Activated naive CD4-positive, alpha-beta T cell treated with anti-CD3 and anti-CD28 coated beads, Interleukin-2, amount 50 U/mL, for 72 hours (primary cell): ENCODE results near the gene SYT10. TPM values are rescaled to one million over a fixed set of nuclear protein-coding genes. Genes with fewer than 3 reads are reported as not detected.
"Not testable (repeated sequence)": the region's sequence is repeated elsewhere in the genome, so short reads cannot be mapped to it uniquely, and the experiment has no call there.

Source experiments
- ATAC-seq, 2 donors: fragments of 150-1000 bp; cut with Tn5 transposase; 2 replicates each; pipeline ENCODE4 v1.10.0; 2021; ENCODE audit warnings: mild to moderate bottlenecking in 2 of 2, moderate library complexity in 2 of 2
- DNase-seq, 2 donors: peaks; one replicate each; pipeline ENCODE4 v3.0.0; 2021 to 2022; ENCODE audit warnings: low spot score in 2 of 2
- H3K27ac Mint-ChIP-seq, 2 donors: one replicate each; pipeline ENCODE4 v1.8.0; 2022; ENCODE audit warnings: mild to moderate bottlenecking in 2 of 2, mixed read lengths in 2 of 2
- H3K36me3 Mint-ChIP-seq, 2 donors: one replicate each; pipeline ENCODE4 v1.8.0; 2022; ENCODE audit warnings: mixed read lengths in 2 of 2
- H3K9me3 Mint-ChIP-seq, 2 donors: one replicate each; pipeline ENCODE4 v1.8.0; 2022; ENCODE audit warnings: mixed read lengths in 2 of 2
- total RNA-seq, 2 donors: library from RNA; stranded (reverse); gene quantifications; one replicate each; pipeline ENCODE4 v1.2.3, GENCODE V29; 2022

Gene SYT10
- total RNA-seq, 2 donors from 2014 or later = not detected

DNA sequence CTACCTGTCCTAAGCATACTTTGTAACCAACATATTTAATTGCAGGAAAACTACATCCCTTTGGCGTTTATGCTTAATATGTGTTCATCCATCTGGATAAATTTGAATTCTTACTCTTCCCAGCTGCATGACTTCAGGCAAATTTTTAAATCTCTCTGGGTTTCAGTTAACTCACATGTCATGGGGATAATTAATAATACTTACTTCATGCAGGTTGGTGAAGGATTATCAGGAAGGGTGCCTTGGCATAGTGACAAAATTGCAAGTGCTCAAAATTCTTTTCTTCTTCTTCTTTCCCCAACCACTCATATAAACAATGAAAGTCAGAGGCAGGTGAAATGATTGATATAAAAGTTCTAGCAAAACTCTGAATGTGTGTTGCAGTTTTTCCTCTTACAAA is 15.9 kb downstream of the SYT10 start:
- H3K9me3 Mint-ChIP-seq = peaks cover 0 to under 1% of the 10 kb centered on the region in 2 donors
- no peaks in the 10 kb centered on the region for H3K36me3 Mint-ChIP-seq
- H3K27ac Mint-ChIP-seq = no peak overlapping the region
- no peak for ATAC-seq
- no peak for DNase-seq

DNA sequence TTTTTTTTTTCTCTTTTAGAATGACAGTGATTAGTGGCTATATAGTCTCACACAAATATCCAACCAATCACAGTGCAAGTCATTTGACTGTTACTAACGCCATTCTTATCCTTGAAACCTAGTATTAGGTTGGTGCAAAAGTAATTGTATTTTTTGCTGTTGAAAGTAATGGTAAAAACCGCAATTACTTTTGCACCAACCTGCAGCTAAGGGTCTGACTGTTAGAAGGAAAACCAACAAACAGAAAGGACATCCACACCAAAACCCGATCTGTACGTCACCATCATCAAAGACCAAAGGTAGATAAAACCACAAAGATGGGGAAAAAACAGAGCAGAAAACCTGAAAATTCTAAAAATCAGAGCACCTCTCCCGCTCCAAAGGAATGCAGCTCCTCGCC is 27.2 kb downstream of the SYT10 start:
- ATAC-seq, H3K27ac Mint-ChIP-seq, DNase-seq, H3K36me3 Mint-ChIP-seq: not testable (repeated sequence)
- peaks cover 10 to 11% of the 10 kb centered on the region in 2 donors for H3K9me3 Mint-ChIP-seq

DNA sequence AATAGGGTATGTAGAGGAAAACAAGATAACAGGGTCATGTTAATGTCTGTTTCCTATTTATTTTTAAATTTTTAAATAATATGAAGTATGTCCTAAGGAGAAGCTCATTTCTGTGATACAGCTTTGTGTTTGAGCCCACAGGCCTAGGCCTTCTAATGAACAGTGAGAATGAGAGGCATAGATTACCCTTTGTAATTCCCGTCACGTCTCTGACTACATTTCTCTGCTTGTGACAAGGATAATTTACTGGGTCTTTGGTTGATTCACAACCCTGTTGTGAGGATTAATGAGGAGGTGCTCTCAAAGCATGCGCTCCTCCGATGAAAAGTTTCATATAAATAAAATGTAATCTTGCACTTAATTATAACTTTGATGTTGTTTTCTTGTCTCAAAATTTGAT is 56.1 kb downstream of the SYT10 start:
- peaks cover 0 to 5% of the 10 kb centered on the region in 2 donors for H3K9me3 Mint-ChIP-seq
- no peaks in the 10 kb centered on the region for H3K36me3 Mint-ChIP-seq
- no peak overlapping the region for H3K27ac Mint-ChIP-seq
- ATAC-seq (no peak), DNase-seq (no peak)

DNA sequence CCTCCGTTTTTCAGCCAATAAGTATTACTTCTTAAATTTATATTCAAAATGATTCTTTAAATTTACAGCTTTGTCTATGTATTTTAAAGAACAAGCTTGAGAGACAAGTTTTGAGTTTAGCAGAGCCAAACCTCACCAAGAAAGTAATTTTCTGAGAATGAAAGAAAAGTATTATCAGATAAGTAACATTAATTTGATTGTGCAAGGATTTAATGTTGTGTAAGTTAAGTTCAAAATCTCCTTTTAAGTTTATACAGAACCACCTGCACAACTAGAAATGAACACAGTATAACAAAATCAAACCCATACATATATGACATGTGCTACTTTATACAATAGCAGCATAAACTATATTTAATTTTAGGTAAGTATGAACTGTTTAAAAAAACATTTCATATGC is 63.5 kb downstream of the SYT10 start:
- no peak overlapping the region for H3K27ac Mint-ChIP-seq
- ATAC-seq (no peak), DNase-seq (no peak)
- no peaks in the 10 kb centered on the region for H3K9me3 Mint-ChIP-seq
- H3K36me3 Mint-ChIP-seq = no peaks in the 10 kb centered on the region

DNA sequence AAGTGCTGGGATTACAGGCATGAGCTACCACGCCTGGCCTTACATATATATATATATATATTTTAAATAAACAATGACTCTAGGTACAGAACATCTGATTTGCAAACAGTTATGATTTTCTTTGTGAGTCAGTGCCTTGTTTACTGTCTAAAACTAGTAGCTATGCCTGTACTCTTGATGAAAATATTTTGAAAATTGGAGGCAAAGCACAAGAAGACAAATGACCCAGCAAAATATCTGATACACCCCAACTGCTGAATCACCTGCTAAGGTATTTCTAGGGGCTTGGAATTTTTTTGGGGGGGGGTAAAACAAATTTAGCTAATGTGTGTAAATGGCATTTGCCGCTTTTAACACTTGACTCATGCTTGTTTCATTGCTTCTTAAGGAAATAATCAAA is 69.3 kb downstream of the SYT10 start:
- Mint-ChIP-seq H3K27ac (no peak overlapping the region), H3K36me3 (no peaks in the 10 kb centered on the region), H3K9me3 (peaks cover 0 to 3% of the 10 kb centered on the region in 2 donors)
- DNase-seq (no peak), ATAC-seq (no peak)

DNA sequence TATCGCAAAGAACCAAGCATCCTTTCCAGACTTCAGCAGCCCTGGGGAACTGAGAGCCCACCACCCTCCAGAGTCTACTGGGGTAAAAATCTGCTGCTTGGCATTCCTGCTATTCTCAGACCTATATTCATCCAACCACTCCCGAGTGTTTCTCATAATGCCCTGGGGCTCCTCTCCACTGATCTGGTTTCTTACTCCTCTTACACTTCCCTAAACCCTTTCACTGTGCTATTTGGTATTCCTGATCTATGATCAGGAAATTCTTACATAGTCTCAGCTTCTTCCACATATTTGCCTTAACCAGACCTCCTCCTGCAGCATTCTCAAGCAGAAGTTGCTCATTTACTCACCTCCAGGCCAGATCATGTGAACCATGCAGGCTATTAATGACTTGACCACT is 82.4 kb downstream of the SYT10 start:
- ATAC-seq = no peak

DNA sequence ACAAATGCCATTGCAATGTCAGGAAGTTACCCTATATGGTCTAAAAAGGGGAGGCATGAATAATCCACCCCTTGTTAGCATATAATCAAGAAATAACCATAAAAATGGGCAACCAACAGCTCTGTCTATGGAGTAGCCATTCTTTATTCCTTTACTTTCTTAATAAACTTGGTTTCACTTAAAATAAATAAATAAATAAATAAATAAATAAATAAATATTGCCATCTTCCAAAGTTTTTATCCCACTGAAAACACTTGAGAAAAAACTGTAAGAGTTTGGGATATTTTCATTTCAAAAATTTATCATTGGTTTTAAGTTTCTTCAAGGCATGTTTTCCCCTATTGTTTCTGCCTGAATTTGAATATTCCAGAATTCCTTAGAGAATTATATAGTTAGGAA is 89.8 kb downstream of the SYT10 start:
- Mint-ChIP-seq H3K36me3 (peaks cover 0 to 4% of the 10 kb centered on the region in 2 donors), H3K27ac (no peak overlapping the region), H3K9me3 (peaks cover 15 to 27% of the 10 kb centered on the region in 2 donors)
- DNase-seq (no peak), ATAC-seq (no peak)

More for the DNA sequence above, 82.4 kb downstream of the SYT10 start:
- no peak for DNase-seq
- Mint-ChIP-seq H3K27ac (no peak overlapping the region), H3K9me3 (peaks cover 0 to 15% of the 10 kb centered on the region in 2 donors), H3K36me3 (no peaks in the 10 kb centered on the region)

DNA sequence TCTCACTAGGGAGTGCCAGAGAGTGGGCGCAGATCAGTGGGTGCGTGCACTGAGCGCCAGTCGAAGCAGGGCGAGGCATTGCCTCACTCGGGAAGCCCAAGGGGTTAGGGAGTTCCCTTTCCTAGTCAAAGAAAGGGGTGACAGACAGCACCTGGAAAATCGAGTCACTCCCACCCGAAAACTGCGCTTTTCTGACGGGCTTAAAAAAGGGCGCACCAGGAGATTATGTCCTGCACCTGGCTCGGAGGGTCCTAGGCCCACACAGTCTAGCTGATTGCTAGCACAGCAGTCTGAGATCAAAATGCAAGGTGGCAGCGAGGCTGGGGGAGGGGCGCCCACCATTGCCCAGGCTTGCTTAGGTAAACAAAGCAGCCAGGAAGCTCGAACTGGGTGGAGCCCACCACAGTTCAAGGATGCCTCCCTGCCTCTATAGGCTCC is 107.6 kb downstream of the SYT10 start:
- not testable (repeated sequence) for ATAC-seq, H3K27ac Mint-ChIP-seq, H3K9me3 Mint-ChIP-seq, H3K36me3 Mint-ChIP-seq, DNase-seq

DNA sequence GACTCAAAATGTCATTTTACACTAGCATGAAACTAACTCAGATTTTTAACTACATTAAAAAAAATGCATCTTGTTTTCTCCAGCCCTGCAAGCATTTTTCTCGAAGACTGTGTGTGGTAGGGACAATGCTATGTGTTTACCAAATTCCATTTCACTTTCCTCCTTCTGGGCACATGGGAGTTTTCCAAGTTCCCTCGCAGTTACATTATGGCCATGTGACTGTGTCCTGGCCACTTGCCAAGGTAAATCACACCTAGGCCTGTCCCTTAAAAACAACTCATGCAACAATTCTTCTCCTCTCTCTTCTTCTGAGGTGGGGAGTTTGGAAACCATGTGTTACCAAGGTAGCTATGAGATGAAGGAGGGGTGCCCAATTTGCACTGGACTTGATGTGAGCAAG is 108.7 kb downstream of the SYT10 start:
- H3K36me3 Mint-ChIP-seq = no peaks in the 10 kb centered on the region
- no peak overlapping the region for H3K27ac Mint-ChIP-seq
- H3K9me3 Mint-ChIP-seq = peaks cover 0 to 3% of the 10 kb centered on the region in 2 donors
- ATAC-seq (no peak), DNase-seq (no peak)
